ENCODE measurements around the gene ZNHIT6.
"Not testable (repeated sequence)": the region's sequence is repeated elsewhere in the genome, so short reads cannot be mapped to it uniquely, and the experiment has no call there.

Gene ZNHIT6

DNA sequence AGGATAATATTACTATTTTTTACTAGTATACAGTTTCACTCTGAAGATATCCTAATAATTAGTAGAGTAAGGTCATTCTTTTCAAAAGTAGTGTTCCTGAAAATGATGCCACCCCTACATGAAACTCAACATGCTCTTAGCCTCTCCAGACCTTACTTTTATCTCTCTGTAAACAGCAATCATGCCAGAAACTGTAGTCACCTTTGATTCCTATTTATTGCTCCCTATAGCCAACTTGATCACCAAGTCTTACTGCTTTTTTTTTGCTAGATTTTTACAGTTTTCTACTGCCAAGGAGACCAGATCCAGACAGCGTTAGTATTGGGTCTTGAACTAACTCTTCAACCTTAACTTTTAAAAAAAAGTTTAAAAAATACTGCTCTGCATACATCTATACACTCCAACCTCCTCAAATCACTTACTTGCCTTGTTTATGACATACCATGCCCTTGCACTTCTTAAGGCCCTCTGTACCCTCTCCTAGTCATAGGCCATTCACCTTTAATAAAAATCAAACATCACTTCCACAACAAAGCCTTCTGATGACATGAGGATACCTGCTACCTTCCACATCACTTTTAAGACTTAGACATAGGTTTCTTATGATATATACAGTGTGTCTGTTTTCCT lies 36.1 kb downstream of the ZNHIT6 start:
- no peak for DNase-seq (ENCODE audit: low read depth)

DNA sequence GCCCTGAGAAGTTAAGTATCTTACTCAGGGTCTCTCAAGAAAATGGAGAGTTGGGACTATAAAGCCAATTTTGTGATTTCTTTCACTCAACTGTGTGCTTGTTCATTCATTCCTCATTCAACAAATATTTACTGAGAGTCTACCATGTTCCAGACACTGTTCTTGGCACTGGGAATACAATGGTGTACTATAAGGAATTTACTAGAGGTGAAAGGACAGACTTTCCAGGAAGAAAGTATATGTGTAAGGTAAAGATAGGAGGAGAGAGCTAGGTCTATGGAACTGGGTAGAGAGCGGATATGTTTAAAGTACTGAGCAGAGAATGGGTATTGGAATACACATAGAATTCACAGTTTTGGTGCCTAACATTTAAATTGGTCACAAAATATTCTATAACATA lies 42.3 kb downstream of the ZNHIT6 start:
- DNase-seq (ENCODE audit: low read depth): no peak

DNA sequence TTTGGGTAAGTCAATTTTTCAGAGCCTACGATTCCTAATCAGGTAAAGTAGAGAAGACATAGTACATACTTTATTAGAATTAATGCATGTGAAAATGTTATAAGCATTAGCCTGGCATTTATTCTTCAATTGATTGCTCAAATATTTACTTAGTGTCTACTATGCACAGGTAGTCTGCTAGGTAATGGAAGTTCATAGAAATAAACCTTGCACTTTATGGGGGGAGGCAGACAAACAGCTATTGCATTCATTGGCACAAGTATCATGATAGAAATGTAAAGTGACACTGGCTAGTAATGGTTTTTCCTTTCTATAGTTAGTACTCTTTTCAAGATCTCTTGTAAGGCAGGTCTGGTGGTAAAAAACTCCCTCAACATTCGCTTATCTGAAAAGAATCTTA lies 44.9 kb downstream of the ZNHIT6 start:
- DNase-seq (ENCODE audit: low read depth): no peak

DNA sequence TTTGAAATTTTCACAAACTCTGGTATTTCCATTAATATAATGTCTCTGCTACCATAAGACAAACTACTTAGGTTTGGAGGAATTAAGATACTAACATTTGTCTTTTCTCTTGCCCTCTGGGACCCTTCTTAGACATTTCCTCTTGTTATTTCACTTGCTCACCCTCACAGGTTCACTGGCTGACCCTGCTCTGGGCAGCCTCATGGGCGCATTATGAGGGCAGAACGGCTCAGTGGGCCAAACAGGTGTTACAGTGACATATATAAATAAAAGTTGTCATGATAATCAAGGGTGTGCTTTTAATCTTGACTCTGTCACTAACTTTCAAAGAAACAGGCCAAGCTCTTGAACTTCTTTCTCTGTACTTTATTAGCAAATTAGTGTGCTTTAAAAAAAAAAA lies 46.5 kb downstream of the ZNHIT6 start:
- no peak for DNase-seq (ENCODE audit: low read depth)

DNA sequence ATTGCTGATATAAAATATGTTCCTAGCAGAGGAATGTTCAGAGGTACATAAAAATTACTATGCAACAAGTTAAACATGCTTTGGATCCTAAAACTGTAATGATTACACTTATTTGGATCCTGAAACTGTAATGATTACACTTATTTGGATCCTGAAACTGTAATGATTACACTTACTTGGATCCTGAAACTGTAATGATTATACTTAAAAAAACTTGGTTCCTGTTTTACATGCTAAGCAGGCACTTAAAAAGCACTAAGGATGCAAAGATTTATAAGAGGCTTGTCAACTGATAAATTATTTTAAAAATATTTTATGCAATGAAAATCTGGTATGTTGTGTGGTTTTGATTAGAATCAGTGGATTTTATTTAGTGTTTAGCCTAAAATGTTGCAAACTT lies 47.7 kb downstream of the ZNHIT6 start:
- no peak for DNase-seq (ENCODE audit: low read depth)

DNA sequence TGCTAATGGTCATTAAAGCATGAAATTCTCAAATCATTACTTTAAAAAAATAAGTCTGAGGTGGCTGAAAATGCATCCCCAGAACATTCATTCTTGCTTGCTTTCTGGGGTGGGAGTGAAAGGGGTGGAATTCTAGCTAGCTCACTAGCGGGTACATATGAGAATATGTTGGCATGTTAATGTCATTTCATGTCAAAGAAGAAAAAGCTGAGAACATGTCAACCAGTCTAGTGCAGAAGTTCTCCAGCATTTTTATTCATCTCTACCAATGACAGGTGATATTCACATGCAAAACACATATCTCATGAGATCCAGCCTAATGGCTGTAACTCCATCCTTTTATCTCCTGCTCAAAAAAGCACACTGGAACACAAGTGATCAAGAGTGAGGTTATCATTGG lies 49.1 kb downstream of the ZNHIT6 start:
- DNase-seq (ENCODE audit: low read depth): no peak

DNA sequence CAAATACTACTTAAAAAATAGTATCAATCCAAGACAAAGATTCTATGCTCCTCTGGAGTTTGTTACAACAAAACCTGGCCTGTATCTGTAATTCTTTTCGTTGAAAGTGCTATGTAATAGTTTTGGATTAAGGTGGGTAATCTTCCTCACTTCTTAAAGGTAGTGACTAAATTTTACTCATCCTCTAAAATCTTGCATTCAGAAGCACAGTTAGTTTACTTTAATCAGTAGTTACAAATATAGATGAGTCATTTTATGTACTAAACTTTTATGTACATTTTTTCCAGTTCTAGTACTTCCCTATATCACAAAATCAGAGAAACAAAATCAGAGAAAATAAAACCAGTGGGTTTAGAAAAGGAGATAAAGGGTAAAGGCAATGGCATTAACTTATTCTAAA lies 51.3 kb downstream of the ZNHIT6 start:
- DNase-seq (ENCODE audit: low read depth): no peak

DNA sequence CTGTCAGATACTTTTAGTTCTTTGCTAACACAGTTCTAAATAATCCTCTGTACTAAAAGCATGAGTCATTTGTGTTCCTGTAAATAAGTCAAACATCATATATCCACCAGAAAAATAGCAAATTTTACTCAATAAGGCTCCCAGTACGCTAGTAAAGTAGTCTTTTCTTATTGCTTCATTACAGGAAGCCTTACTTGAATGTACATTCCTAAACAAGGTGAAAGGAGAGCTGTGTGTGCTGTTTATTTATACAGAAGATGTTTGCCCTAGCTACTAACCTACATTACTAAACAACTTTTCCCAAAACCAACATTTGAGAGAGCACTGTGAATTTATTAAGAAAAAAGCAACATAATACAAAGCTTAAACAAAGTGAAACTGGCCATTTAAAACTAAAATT lies 52.0 kb downstream of the ZNHIT6 start:
- no peak for DNase-seq (ENCODE audit: low read depth)

DNA sequence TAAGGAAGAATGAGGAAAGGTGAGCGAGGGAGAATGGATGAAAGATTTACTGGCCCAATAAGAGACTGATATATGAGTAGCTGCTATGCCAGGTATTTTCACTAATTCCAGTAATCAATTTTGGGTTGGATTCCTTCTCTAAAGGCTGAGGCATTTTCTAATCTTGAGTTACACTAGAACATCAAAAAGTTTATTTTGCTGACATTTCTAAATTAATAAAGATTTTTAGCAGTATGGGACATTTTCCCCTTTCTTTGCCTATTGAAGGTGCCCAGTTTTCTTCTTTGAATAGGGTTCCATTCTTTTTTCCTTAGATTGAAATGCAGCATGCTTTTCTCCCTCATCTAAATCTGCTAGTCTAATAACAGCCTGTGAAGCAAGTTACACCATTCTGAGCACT lies 52.9 kb downstream of the ZNHIT6 start:
- DNase-seq (ENCODE audit: low read depth): no peak

DNA sequence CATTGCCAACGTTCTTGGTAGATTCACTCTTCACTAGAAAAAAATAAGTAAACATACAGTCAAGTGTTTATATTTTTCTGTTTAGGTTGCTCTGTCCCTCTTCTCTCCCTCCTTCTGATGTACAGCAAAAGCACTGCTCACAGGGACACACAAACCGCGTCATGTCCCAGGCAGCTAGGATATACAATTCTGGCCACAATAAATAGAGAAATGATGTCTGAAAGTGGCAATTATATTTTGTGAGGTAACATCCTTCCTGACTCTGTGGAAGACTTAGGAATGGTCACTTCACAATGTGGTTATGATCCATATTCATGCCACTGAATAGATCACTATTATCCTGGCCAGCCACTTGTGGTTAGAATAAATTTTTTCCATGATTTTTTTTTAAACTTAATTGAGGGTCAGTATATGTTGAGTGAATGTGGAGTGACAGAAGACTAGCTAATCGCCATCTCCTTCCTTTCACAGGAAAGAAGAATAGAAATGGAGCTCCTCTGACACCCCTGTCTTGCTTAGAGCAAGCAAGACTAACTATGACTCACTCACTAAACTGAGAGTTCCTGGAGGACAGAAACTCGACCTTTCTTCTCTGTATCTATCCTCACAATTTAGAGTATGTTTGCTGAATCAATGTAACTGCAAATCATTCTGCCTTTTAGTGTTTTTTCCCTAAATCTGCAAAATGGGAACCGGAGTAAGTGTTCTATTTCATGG lies 54.0 kb downstream of the ZNHIT6 start:
- DNase-seq (ENCODE audit: low read depth): peak; percentile 60

DNA sequence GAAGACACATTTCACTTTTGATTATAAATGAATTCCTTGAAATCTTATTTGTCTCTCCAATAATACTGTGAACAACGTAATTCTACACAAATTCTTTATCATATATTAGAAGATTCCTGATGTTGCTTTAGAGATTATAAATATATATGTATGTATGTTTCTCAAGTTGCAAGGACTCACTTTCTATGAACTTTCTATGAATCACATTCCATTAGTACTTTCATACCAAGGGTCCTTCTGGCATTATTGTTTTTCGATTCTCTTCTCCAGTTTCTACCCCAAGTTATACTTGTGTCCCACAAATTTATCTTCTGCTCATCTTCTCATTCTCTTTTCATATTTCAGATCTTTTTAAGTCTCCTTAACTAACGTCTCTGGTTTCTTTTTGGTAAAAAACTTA lies 55.9 kb downstream of the ZNHIT6 start:
- no peak for DNase-seq (ENCODE audit: low read depth)

DNA sequence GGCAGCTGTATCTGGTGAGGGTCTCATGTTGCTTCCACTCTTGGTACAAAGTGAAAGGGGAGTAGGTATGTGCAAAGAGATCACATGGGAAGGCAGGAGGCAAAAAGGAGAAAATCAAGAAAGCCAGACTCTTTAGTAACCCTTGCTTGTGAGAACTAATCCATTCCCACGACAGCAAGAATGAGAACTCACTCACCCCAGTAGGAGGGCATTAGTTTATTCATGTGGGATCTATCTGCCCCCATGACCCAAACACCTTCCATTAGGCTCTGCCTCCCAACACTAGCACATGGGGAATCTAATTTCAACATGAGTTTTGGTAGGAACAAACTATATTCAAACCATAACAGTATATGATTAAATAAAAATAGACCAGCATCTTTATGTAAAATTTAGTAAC lies 57.6 kb downstream of the ZNHIT6 start:
- DNase-seq (ENCODE audit: low read depth): no peak

DNA sequence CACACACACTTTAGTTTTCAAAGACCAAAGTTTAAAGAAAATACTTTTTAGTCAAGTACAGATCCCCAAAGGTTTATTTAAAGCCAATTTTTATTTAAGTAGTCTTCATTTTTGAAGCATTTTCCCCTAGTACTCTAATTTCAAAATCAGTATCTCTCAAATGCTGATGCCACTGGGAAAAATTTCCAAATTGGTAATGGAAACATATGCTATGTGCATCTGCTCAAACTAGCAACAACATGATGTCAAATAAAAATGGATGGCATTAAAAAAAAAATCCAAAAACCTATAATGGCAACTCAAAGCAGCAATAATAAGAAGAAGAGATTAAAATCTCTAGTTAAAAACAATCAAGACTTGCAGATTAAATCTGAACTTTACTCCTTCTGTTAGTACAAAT lies 58.6 kb downstream of the ZNHIT6 start:
- DNase-seq (ENCODE audit: low read depth): no peak

DNA sequence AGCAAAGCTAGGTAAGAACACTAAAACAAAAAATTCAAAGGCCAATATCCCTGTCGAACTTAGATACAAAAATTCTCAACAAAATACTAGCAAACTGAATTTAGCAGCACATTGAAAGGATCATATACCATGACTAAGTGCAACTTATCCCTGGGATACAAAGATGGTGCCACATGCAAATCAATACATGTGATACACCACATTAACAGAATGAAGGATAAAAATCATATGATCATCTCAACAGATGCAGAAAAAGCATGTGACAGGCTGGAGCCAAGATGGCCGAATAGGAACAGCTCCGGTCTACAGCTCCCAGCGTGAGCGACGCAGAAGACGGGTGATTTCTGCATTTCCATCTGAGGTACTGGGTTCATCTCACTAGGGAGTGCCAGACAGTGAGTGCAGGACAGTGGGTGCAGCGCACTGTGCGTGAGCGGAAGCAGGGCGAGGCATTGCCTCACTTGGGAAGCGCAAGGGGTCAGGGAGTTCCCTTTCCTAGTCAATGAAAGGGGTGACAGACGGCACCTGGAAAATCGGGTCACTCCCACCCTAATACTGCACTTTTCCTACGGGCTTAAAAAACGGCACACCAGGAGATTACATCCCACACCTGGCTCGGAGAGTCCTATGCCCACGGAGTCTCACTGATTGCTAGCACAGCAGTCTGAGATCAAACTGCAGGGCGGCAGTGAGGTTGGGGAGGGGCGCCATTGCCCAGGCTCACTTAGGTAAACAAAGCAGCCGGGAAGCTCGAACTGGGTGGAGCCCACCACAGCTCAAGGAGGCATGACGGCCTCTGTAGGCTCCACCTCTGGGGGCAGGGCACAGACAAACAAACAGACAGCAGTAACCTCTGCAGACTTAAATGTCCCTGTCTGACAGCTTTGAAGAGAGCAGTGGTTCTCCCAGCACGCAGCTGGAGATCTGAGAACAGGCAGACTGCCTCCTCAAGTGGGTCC lies 66.4 kb downstream of the ZNHIT6 start:
- DNase-seq (ENCODE audit: low read depth): not testable (repeated sequence)

DNA sequence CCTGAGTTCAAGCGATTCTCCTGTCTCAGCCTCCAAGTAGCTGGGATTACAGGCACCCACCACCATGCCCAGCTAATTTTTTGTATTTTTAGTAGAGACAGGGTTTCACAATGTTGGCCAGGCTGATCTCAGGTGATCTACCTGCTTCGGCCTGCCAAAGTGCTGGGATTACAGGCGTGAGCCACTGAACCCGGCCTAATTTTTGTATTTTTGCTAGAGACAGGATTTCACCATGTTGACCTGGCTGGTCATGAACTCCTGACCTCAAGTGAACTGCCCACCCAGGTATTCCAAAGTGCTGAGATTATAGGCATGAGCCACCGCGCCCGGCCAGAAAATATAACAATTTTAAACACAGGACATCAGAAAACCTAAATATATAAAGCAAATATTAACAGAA lies 68.3 kb downstream of the ZNHIT6 start:
- not testable (repeated sequence) for DNase-seq (ENCODE audit: low read depth)

DNA sequence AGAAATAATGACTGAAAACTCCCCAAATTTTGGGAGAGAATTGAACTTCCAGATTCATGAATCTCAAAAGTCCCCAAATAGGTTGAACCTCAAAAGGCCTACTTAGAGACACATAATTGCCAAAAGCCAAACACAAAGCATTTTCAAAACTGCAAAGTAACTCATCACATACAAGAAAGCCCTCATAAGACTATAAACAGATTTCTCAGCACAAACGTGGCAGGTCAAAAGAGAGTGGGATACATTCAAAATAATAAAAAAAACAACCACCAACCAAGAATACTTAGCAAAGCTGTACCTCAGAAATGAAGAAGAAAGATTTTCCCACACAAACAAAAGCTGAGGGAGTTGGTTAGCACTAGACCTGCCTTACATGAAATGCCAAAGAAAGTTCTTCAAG lies 69.8 kb downstream of the ZNHIT6 start:
- DNase-seq (ENCODE audit: low read depth): no peak

DNA sequence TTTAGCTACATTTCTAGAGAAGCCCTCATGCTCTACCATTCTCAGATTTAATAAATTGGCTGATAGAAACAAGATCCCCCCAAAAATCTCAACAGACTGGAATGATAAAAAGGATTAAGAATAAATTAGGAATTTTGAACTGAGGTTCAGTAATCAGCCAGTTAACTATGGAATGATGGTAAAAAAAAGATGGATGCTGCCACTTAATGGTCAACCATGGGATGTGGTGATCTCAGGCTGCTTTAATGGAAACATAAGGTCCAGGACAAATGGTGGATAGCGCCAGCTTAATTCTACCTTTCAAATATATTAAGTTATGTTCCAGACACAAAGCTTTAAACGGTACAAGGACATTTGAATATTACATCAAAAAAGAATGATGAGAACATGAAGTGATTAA lies 77.7 kb downstream of the ZNHIT6 start:
- peak; percentile 27 for DNase-seq (ENCODE audit: low read depth)

DNA sequence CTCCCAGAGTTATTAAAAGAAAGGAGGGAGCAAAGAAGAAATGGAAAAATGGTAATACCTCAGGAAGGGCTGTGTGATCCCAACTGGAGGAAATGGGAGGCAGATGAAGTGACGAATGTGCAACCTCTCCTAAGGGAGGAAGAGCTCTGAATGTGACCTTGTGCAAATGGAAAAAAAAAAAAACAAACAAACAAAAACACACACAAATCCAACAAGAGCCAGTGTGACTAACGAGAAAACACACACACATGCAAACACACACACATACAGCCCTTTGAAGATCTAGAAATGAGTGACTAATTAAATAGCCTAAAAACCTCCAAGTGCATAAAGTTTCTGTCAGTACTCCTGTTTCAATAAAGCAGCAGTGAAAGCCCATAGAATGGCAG lies 78.7 kb downstream of the ZNHIT6 start:
- DNase-seq (ENCODE audit: low read depth): peak; percentile 26

DNA sequence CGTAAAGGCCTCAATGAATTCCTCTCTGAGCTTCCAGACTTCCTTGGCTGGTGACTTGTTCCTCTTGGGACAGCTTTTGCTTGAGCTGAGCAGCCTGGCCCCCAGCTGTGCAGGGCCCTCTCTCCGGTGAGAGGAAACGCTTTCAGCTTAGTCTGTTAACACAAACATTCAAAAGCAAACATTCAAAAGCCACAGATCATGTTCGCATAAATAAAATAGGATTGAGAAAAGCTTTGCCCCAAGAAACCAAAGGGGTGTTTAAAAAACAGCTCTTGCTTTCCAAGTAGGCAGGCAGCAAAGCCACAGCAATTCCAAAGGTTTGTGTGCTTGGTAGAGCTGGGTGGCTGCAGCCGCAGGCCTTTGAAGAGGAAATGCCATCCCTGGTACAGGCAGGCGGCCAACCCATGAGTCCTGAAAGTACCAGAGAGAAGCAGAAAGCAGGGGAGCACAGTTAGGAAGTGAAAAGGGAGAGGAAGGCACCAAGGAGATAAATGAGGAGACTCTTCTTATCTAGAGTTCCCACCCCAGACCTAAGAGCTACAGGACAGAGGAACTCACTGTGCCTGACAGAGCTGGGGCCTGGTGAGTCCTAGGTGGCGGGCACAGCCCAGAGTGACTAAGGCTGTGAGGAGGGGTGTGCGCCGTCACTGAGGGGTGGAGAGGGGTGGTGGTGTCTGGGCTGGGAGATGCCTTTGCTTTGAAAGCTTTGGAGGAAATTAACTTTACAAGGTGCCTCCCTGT lies 79.3 kb downstream of the ZNHIT6 start:
- peak; percentile 95 for DNase-seq (ENCODE audit: low read depth)

DNA sequence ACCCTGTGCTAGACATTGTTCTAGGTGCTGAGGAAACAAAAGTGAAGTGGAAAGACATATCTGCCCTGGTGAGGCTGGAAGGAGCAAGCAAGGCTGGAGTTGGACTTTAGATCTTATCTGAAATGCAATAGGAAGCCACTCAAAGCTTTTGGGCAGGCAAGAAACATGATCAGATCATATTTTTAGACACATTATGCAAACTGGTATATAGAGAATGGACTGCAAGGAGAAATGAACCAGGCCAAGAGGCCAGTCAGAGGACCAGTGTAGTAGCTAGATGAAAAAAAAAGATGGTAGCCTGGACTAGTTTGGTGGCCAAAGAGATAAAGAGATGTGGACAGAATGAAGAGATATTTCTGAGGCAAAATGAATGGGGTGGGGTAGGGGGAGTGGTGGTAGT lies 81.4 kb downstream of the ZNHIT6 start:
- no peak for DNase-seq (ENCODE audit: low read depth)

DNA sequence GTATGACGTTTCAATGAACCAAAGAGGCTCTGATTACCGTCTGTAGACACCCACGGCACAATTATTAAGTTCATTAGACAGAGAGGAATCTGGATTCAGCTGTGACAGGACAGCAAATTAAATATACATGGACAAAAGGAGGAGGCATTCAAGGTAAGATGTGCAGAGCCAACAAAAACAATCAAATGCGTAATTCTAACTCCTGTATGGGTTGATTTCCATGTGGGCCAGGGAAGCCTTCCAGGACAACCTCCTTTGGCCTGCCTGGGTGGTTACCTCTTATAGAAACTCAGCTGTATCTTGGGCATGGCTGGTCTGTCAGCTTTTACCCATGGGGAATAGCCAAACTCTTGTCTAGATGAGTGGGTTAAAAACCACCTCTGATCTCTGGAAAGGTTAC lies 83.9 kb downstream of the ZNHIT6 start:
- no peak for DNase-seq (ENCODE audit: low read depth)

DNA sequence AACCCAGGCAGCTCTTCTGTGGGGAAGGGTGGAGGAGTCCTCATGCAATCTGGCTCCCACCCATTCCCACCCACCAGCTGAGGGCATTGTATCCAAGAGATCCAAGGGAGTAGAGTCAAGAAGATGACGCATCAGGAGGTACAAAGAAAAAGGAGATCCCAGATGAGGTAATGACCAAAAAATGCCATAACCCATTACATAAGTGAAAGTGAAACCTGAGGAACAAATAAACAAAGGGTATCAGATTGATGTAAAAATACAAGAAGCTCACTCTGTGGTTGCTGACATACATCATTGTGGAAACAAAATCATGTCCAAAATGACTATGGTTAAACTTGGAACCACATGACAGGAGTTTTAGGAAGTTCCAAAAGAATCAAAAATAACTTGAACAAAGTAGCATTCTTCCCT lies 85.2 kb downstream of the ZNHIT6 start:
- peak; percentile 92 for DNase-seq (ENCODE audit: low read depth)

Data from EH (cell line).